Stimulated activated CD4-positive, alpha-beta T cell treated with anti-CD3 and anti-CD28 coated beads, Interleukin-2, amount 100 ng/mL, for 48 hours (primary cell): ENCODE measurements around the gene FYN.

Source experiments
- DNase-seq, 2 donors: peaks; one replicate each; pipeline ENCODE4 v3.0.0-alpha.2; 2020

Gene FYN

GRCh38 chr6:111766201-111766857, 106.9 kb downstream of the FYN start:
- DNase-seq: no peak

GRCh38 chr6:111765763-111766162, 107.5 kb downstream of the FYN start:
- DNase-seq: no peak

GRCh38 chr6:111764238-111765175, 108.7 kb downstream of the FYN start:
- DNase-seq: peak in 1 of 2 donors; percentile 37

- DNase-seq: no peak
Measured at GRCh38 chr6:111763381-111763780, 109.9 kb downstream of the FYN start.

- DNase-seq: no peak
Measured at GRCh38 chr6:111761783-111762312, 111.4 kb downstream of the FYN start.

GRCh38 chr6:111761212-111761611, 112.0 kb downstream of the FYN start:
- DNase-seq: no peak

GRCh38 chr6:111759836-111760785, 113.1 kb downstream of the FYN start:
- DNase-seq: no peak

GRCh38 chr6:111759331-111759835, 113.9 kb downstream of the FYN start:
- DNase-seq: no peak

- DNase-seq: no peak
Measured at GRCh38 chr6:111758608-111759329, 114.5 kb downstream of the FYN start.

- no peak for DNase-seq
Measured at GRCh38 chr6:111757342-111757741, 115.9 kb downstream of the FYN start.

GRCh38 chr6:111754423-111754822, 118.8 kb downstream of the FYN start:
- no peak for DNase-seq

- no peak for DNase-seq
Measured at GRCh38 chr6:111753573-111753972, 119.7 kb downstream of the FYN start.

GRCh38 chr6:111752476-111752875, 120.8 kb downstream of the FYN start:
- no peak for DNase-seq

- no peak for DNase-seq
Measured at GRCh38 chr6:111750753-111751673, 122.2 kb downstream of the FYN start.

- no peak for DNase-seq
Measured at GRCh38 chr6:111750153-111750552, 123.1 kb downstream of the FYN start.

- no peak for DNase-seq
Measured at GRCh38 chr6:111748231-111748647, 125.0 kb downstream of the FYN start.

GRCh38 chr6:111747829-111748228, 125.4 kb downstream of the FYN start:
- DNase-seq: no peak

- no peak for DNase-seq
Measured at GRCh38 chr6:111747396-111747795, 125.9 kb downstream of the FYN start.

- no peak for DNase-seq
Measured at GRCh38 chr6:111746983-111747382, 126.3 kb downstream of the FYN start.

GRCh38 chr6:111745636-111746035, 127.6 kb downstream of the FYN start:
- DNase-seq: no peak

- DNase-seq: no peak
Measured at GRCh38 chr6:111745186-111745585, 128.1 kb downstream of the FYN start.
